ENCODE data around the gene L3MBTL2.
A peak's percentile ranks its signal among the peaks of the same experiment; 100 is the strongest.
"Not testable (repeated sequence)": the region's sequence is repeated elsewhere in the genome, so short reads cannot be mapped to it uniquely, and the experiment has no call there.

Gene L3MBTL2

DNA sequence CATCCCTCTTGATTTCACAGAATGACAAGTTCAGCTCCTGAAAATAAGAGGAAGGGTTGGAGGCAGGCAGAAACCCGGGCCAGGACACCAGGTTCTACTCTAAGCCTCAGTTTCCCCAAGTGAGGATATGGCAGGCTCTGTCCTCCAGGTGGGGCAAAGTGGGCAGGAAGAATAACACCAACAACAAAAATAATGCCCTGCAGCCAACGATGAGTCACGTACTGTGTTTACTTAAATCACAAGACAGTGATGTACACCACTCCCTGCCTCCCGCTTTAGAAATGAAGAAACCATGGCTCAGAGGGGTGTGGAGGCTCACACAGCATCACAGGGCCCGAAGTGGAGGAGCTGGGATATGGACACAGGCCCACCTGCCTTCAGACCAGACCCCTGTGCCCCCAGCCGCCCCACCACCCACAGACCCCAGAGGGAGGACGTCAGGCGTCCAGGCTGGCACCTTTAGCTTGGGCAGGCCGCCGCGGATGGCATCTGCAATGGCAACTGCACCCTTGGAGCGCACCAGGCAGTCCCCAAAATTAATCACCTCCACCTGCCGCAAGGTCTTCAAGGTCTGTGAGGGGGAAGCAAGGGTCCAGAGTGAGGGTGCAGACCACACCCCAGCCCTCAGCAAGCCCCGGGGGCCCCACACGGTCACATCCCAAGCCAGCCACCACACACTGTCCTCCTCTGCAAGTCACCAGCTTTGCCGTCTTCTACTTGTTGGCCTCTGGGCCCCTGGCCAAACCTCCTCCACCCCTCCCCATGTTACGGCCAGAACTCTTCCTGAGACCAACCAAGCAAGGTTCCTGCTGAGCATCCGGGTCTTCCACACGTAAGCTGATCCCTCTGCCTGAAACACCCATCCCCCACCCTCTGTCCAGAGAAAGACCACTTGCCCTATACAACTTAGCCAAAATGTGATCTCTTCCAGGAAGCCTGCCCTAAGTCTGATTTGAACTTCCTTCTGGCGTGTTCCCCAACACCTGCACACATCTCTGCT lies 51.4 kb downstream of the L3MBTL2 start:
- TF ChIP-seq, protein P1, sequence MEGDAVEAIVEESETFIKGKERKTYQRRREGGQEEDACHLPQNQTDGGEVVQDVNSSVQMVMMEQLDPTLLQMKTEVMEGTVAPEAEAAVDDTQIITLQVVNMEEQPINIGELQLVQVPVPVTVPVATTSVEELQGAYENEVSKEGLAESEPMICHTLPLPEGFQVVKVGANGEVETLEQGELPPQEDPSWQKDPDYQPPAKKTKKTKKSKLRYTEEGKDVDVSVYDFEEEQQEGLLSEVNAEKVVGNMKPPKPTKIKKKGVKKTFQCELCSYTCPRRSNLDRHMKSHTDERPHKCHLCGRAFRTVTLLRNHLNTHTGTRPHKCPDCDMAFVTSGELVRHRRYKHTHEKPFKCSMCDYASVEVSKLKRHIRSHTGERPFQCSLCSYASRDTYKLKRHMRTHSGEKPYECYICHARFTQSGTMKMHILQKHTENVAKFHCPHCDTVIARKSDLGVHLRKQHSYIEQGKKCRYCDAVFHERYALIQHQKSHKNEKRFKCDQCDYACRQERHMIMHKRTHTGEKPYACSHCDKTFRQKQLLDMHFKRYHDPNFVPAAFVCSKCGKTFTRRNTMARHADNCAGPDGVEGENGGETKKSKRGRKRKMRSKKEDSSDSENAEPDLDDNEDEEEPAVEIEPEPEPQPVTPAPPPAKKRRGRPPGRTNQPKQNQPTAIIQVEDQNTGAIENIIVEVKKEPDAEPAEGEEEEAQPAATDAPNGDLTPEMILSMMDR (conservative IDR thresholded peaks at IDR 0.05; ENCODE audit: low read depth) = no peak
- CTCF ChIA-PET = interaction anchor here (0.6 to 0.7 kb wide), 3 partner anchors 25 to 1894 kb away, joined by 3 read pairs; no protein-coding TSS in a partner anchor
- POLR2A ChIA-PET (ENCODE audit: low non-redundant PET) = no interaction called here

DNA sequence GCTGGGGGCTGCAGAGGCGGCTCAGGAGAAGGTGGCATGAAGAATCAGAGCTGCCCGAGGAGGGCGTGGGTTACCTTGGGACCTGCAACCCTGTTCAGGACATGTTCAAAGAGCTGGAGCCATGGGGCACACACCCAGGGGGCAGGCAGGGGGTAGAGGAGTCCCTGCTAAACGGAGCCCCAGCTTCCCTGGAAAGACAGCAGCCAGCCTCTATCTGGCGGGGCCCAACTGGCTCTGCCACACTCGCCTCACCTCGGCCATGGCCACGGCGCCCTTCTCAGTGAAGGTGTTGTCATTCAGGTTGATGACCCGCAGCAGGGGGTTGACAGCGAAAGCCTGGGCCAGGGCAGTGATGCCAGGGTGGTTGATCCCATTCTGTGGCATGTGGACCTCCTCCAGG lies 52.6 kb downstream of the L3MBTL2 start:
- CTCF ChIA-PET = no interaction called here

More for the DNA sequence above, 51.4 kb downstream of the L3MBTL2 start:
- DNase-seq (ENCODE audit: low spot score) = peak; percentile 57
- H3K27ac ChIP-seq = peak overlapping the region; percentile 69

DNA sequence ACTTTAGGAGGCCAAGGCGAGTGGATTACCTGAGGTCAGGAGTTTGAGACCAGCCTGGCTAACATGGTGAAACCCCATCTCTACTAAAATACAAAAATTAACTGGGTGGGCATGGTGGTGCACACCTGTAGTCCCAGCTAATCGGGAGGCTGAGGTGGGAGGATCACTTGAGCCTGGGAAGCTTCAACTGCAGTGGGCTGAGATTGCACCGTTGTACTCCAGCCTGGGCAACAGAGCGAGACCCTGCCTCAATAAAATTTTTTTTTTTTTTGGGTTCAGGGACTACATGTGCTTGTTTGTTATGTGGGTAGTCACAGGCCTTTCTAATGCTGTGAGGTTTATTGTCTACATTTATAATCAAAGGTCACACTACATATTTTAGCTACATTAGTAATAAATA lies 54.6 kb downstream of the L3MBTL2 start:
- DNase-seq (ENCODE audit: low spot score); CTCF ChIA-PET; H3K27ac ChIP-seq: not testable (repeated sequence)
- POLR2A ChIA-PET (ENCODE audit: low non-redundant PET) = interaction anchor here (0.7 kb wide), 1 partner anchor 11 kb away, joined by 4 read pairs; no protein-coding TSS in a partner anchor

More for the DNA sequence above, 52.6 kb downstream of the L3MBTL2 start:
- POLR2A ChIA-PET (ENCODE audit: low non-redundant PET) = no interaction called here
- DNase-seq (ENCODE audit: low spot score) = no peak
- TF ChIP-seq, protein P1 (conservative IDR thresholded peaks at IDR 0.05; ENCODE audit: low read depth) = no peak
- H3K27ac ChIP-seq = peak overlapping the region; percentile 69

DNA sequence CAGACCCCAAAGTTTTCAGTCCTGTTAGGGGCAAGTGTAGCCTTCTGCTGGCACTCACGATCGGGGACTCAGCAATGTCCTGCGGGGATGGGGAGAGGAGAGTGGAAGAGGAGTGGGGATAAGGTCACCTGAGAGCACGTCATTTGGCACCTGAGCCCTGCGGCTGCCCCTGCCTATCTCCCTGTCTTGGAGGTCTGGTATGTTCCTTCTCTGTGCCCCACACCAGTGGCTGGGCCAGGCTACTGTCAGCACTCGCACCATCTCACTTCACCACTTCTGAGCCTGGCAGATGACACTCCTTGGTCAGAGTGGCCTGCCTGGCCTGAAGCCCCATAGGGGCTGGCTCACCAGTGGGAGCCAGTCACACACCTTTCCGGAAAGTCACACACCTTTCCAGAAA lies 55.8 kb downstream of the L3MBTL2 start:
- POLR2A ChIA-PET (ENCODE audit: low non-redundant PET) = no interaction called here
- DNase-seq (ENCODE audit: low spot score) = no peak
- TF ChIP-seq, protein P1 (conservative IDR thresholded peaks at IDR 0.05; ENCODE audit: low read depth) = no peak
- H3K27ac ChIP-seq = peak overlapping the region; percentile 29
- CTCF ChIA-PET = no interaction called here

DNA sequence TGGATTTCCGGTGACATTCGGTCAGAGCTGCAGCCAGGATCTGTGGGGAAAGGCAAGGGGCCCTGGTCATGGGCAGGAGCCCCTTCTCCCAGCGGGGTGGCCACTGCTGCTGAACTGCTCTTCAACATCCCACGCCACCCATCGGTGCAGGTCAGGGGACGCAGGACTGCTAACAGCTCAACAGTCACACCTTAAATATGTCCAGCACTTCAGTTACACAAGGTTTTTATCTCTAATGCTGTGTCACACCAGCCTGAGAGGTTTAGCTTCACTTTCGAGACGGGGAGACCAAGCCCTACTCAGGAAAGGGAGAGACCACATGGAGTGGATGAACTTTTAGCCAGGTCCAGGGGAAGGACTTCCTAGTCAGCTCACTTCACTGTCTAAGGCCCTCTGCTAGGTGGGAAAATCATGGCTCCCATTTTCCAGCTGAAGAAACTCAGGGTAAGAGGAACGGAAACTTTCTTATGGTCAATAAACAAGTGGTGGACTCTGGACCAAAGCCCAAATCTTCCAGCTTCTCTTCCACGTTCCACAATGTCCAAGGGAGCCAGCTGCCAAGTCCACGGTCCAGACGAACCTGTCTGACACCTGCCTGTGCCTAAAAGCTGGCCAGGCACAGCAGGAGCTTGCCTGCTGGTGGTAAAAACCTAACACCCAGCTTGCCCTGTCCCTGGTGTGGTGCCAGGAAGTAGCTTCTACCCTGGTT lies 56.6 kb downstream of the L3MBTL2 start:
- ChIA-PET POLR2A (ENCODE audit: low non-redundant PET) (no interaction called here), CTCF (no interaction called here)
- H3K27ac ChIP-seq = peak overlapping the region; percentile 29
- TF ChIP-seq, protein P1 (conservative IDR thresholded peaks at IDR 0.05; ENCODE audit: low read depth) = no peak
- DNase-seq (ENCODE audit: low spot score) = no peak

DNA sequence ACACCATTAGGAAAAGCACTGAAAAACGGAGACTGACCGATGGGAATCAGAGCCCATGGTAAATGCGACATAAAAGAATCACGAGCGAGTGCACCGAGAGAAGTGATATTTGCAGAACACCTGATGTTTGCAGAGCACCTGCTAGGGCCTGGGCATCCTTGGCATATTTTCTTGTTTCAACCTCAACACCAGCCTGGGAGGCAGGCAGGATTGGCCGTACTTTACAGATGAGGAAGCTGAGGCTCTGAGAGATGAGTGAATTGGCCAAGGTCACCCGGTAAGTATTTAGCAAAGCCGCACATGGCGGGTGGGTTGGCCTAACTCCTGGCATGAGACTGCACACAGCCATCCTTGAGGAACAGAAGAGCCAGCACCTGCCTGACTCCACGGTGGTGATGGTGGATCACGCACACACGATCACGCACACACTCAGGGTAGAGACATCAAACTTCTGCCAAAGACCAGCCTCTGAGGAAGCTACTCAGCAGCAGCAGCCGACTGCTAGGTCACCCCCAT lies 57.2 kb downstream of the L3MBTL2 start:
- ChIA-PET CTCF (no interaction called here), POLR2A (ENCODE audit: low non-redundant PET) (no interaction called here)
- H3K27ac ChIP-seq = peak overlapping the region; percentile 29
- TF ChIP-seq, protein P1 (conservative IDR thresholded peaks at IDR 0.05; ENCODE audit: low read depth) = no peak
- DNase-seq (ENCODE audit: low spot score) = no peak

Measured in RWPE1 (cell line).